SH-SY5Y (cell line): ENCODE results near the gene MLC1.

ENCODE experiments used
- GATA2 ChIP-seq: IDR thresholded peaks from 2 replicates; pipeline ENCODE4 v1.6.1; 2011; ENCODE audit warnings: mild to moderate bottlenecking, low read depth, low read length
- GATA3 ChIP-seq: IDR thresholded peaks from 2 replicates; pipeline ENCODE4 v1.6.1; 2011; ENCODE audit warnings: low read depth, mild to moderate bottlenecking, low read length, moderate library complexity

DNA sequence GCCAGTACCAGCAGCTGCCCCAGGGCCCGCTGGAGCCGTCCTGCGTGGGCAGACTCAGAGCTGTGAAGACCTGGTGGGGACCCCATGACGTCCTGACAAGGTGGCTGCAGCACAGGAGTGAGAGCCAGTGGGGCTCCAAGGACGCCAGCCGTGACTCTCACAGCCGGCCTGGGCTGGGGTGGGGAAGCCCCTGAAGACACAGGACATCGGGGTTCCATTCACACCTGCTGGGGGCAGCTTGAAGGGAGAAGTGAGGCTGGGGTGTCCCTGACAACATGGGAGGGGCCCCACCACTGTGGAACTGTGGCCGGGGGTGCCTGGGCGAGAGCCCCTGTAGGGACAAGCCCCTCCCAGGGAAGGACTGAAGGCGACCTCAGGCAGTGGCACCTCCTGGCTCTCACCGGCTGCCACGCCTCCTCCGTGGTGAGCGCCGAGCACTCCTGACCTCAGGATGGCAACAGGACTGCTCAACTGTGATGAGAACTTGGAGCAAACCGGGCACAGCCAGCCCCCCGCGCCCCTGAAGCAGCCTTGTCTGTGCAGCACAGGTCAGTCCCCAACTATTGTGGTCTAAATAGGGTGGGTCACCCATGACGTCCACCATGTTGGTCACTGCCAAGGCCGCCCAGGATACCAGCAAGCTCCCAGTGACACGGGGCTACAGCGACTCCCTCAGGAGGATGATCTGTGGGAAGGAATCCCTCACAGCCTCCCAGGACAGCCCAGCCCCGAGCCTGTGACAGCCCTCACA is 49.9 kb downstream of the MLC1 start:
- TF ChIP-seq GATA3 = no peak
- no peak for TF ChIP-seq GATA2
